Keratinocyte (primary cell): ENCODE measurements around the gene TSC22D4. TPM values are rescaled to one million over a fixed set of nuclear protein-coding genes. Genes with fewer than 3 reads are reported as not detected.
A peak's percentile ranks its signal among the peaks of the same experiment; 100 is the strongest.

Experiments
- DNase-seq: peaks from one replicate; pipeline ENCODE4 v3.0.0-alpha.2; 2011; ENCODE audit warnings: low read depth, missing footprints, low spot score
- FAIRE-seq: peaks from 2 replicates; lab custom pipeline; 2011; peaks lifted over from hg19 to GRCh38; lab: Jason Lieb, UNC
- H2AFZ ChIP-seq: 2 replicates; pipeline ENCODE4 v1.6.0; 2012; ENCODE audit warnings: low read length, control low read depth, inconsistent platforms; ENCODE audit not compliant: control insufficient read depth
- H3K27ac ChIP-seq: 2 replicates; pipeline ENCODE4 v1.5.1; 2011; ENCODE audit warnings: low read length; ENCODE audit not compliant: control insufficient read depth, insufficient read depth
- H3K27me3 ChIP-seq: 3 replicates; pipeline ENCODE4 v1.6.0; 2011; ENCODE audit warnings: low read length; ENCODE audit not compliant: control insufficient read depth, insufficient read depth; ENCODE audit errors: extremely low read depth
- H3K36me3 ChIP-seq, 2 experiments: 2 replicates in 1 of 2; 3 replicates in 1 of 2; pipeline ENCODE4 v1.5.1; 2011; ENCODE audit warnings: low read length in 2 of 2, mild to moderate bottlenecking in 1 of 2; ENCODE audit not compliant: control insufficient read depth in 2 of 2, insufficient read depth in 2 of 2; ENCODE audit errors: extremely low read depth in 1 of 2
- H3K4me1 ChIP-seq: 3 replicates; pipeline ENCODE4 v1.5.1; 2011; ENCODE audit warnings: low read length; ENCODE audit not compliant: control insufficient read depth, insufficient read depth; ENCODE audit errors: extremely low read depth
- H3K4me2 ChIP-seq: 3 replicates; pipeline ENCODE4 v1.6.0; 2011; ENCODE audit warnings: low read depth, low read length; ENCODE audit not compliant: control insufficient read depth, insufficient read depth; ENCODE audit errors: extremely low read depth
- H3K4me3 ChIP-seq, 3 experiments: fragments of 200-600 bp in 1 of 3; sonication (generic) in 1 of 3; 2 replicates in 2 of 3; 3 replicates in 1 of 3; pipeline ENCODE4 v1.5.1; 2011 to 2016; ENCODE audit warnings: low read length in 3 of 3, mild to moderate bottlenecking in 3 of 3, control low read depth in 2 of 3, inconsistent platforms in 1 of 3, low read depth in 1 of 3, mixed read lengths in 1 of 3, mixed run types in 1 of 3, moderate library complexity in 1 of 3; ENCODE audit not compliant: control insufficient read depth in 2 of 3, insufficient read depth in 2 of 3; ENCODE audit errors: extremely low read depth in 1 of 3
- H3K79me2 ChIP-seq: 2 replicates; pipeline ENCODE4 v1.6.0; 2012; ENCODE audit warnings: low read length; ENCODE audit not compliant: control insufficient read depth, insufficient read depth
- H3K9ac ChIP-seq: 3 replicates; pipeline ENCODE4 v1.6.0; 2011; ENCODE audit warnings: low read length; ENCODE audit not compliant: control insufficient read depth, insufficient read depth; ENCODE audit errors: extremely low read depth
- H3K9me1 ChIP-seq: 3 replicates; pipeline ENCODE4 v1.6.0; 2011; ENCODE audit warnings: low read length; ENCODE audit not compliant: control insufficient read depth, insufficient read depth; ENCODE audit errors: extremely low read depth
- H3K9me3 ChIP-seq: 2 replicates; pipeline ENCODE4 v1.5.1; 2012; ENCODE audit warnings: low read depth, low read length; ENCODE audit not compliant: control insufficient read depth
- H4K20me1 ChIP-seq: 3 replicates; pipeline ENCODE4 v1.6.0; 2011; ENCODE audit warnings: low read length; ENCODE audit not compliant: control insufficient read depth, insufficient read depth; ENCODE audit errors: extremely low read depth
- CTCF ChIP-seq, 3 experiments: IDR thresholded peaks in 1 of 3; conservative IDR thresholded peaks in 1 of 3; optimal IDR thresholded peaks in 1 of 3; 2 replicates in 2 of 3; 3 replicates in 1 of 3; pipeline versions ENCODE3 to v1.5.1; 2011; ENCODE audit warnings: low read length in 3 of 3, mild to moderate bottlenecking in 3 of 3, moderate library complexity in 2 of 3, control low read depth in 1 of 3, inconsistent platforms in 1 of 3; ENCODE audit not compliant: insufficient read depth in 2 of 3; ENCODE audit errors: extremely low read depth in 1 of 3
- EZH2 ChIP-seq: IDR thresholded peaks from one replicate; pipeline ENCODE4 v1.6.1; 2012; ENCODE audit warnings: inconsistent platforms, mild to moderate bottlenecking, low read length, moderate library complexity
- dilution Hi-C: fragments of 300-500 bp; cut with MboI; formaldehyde crosslinking; loops from one replicate; pipeline ENCODE4 v1.7.0; 2020; ENCODE audit warnings: low sequenced_read_pairs; ENCODE audit not compliant: extremely low pct_ligation_motif_present
- polyA plus RNA-seq, 5 experiments: library from polyadenylated mRNA; depleted of rRNA in 3 of 5; stranded (reverse) in 3 of 5; stranded (forward) in 1 of 5; unstranded in 1 of 5; fragments of >200 nt; gene quantifications; 1 replicate in 1 of 5; 2 replicates in 3 of 5; 3 replicates in 1 of 5; pipeline versions ENCODE4 v1.2.1 to v1.2.3, GENCODE V29; 2011 to 2012; ENCODE audit warnings: missing spikeins in 2 of 5, low read depth in 1 of 5, low replicate concordance in 1 of 5

The TSC22D4 gene
- polyA plus RNA-seq, 1 donor (not counting 4 experiments of a cell fraction or from before 2014, with no cell fraction given): 8.4 TPM

GRCh38 chr7:100509231-100509630 lies 30.2 kb upstream of the TSC22D4 start:
- Histone ChIP-seq H3K27me3 (no peaks in the 10 kb centered on the region), H3K4me3 (no peak overlapping the region), H3K27ac (peak overlapping the region; percentile 71), H2AFZ (peak overlapping the region; percentile 71), H3K4me1 (peaks cover 7% of the 10 kb centered on the region), H4K20me1 (no peaks in the 10 kb centered on the region), H3K4me2 (peak overlapping the region; percentile 30), H3K79me2 (no peaks in the 10 kb centered on the region), H3K9me1 (no peaks in the 10 kb centered on the region), H3K9me3 (no peaks in the 10 kb centered on the region), H3K36me3 (no peaks in the 10 kb centered on the region), H3K9ac (peak overlapping the region; percentile 55)
- FAIRE-seq: peak; percentile 96
- dilution Hi-C loops: no loop called here
- DNase-seq: peak; percentile 81
- no peak for TF ChIP-seq CTCF (optimal IDR thresholded peaks at IDR 0.05 in 1 of 3, IDR thresholded peaks at IDR 0.05 in 1 of 3, conservative IDR thresholded peaks at IDR 0.05 in 1 of 3; ENCODE audit: extremely low read depth in 1 of 3, insufficient read depth in 2 of 3, low read length in 3 of 3)
- no peak for TF ChIP-seq EZH2

- DNase-seq (no peak), FAIRE-seq (no peak)
- Histone ChIP-seq H3K36me3 (no peaks in the 10 kb centered on the region), H4K20me1 (no peaks in the 10 kb centered on the region), H3K27ac (no peak overlapping the region), H3K4me2 (no peak overlapping the region), H3K27me3 (no peaks in the 10 kb centered on the region), H3K4me1 (peaks cover 10% of the 10 kb centered on the region), H3K9me3 (no peaks in the 10 kb centered on the region), H3K4me3 (no peak overlapping the region), H2AFZ (no peak overlapping the region), H3K79me2 (no peaks in the 10 kb centered on the region), H3K9ac (no peak overlapping the region), H3K9me1 (no peaks in the 10 kb centered on the region)
- TF ChIP-seq EZH2: no peak
- dilution Hi-C loops: no loop called here
Measured at GRCh38 chr7:100506356-100506923, 27.4 kb upstream of the TSC22D4 start.
